ENCODE results near the gene TNFAIP8. TPM values are rescaled to one million over a fixed set of nuclear protein-coding genes. Genes with fewer than 3 reads are reported as not detected.

Gene TNFAIP8
- total RNA-seq, 1 donor from 2014 or later: 3.2 TPM

DNA sequence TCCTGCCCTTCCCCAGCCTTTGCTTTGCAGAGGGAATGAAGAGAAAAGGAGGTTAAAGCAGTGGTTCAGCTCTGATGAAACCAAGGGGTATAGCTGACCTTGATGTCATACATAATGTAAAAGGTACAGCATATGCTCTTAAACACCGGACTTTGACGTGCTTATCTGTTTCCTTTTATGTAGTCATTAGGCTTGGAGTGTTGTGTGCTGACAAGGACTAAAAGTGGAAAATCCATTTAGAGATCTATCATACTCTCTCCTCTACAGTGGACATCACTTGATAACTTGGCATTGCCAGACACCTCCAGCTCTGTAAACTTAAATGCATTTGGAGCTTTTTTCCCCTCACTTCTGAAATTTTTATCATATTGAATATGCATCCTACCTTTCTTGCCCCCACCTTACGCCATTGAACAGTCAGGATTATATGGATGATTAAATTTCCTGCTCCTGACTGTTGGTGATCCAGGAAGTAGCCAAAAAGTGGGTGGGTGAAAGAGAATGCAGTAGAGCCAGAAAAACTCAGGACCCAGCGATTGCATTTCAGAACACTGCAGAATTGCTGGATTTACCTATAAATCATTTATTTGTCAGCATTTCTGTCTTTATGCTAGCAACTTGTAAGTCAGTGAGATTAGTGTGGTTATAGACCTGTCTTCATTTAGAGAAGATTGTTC, 4.1 kb downstream of the TNFAIP8 start:
- peaks cover 60% of the 10 kb centered on the region for H3K4me1 ChIP-seq
- no peak overlapping the region for H3K4me3 ChIP-seq
- intact Hi-C loops (cut with micrococcal nuclease): no loop called here
- no peak overlapping the region for H3K27ac ChIP-seq (replicated peaks)
- no peaks in the 10 kb centered on the region for H3K27me3 ChIP-seq (ENCODE audit: low read depth)
- TF ChIP-seq, protein P1, sequence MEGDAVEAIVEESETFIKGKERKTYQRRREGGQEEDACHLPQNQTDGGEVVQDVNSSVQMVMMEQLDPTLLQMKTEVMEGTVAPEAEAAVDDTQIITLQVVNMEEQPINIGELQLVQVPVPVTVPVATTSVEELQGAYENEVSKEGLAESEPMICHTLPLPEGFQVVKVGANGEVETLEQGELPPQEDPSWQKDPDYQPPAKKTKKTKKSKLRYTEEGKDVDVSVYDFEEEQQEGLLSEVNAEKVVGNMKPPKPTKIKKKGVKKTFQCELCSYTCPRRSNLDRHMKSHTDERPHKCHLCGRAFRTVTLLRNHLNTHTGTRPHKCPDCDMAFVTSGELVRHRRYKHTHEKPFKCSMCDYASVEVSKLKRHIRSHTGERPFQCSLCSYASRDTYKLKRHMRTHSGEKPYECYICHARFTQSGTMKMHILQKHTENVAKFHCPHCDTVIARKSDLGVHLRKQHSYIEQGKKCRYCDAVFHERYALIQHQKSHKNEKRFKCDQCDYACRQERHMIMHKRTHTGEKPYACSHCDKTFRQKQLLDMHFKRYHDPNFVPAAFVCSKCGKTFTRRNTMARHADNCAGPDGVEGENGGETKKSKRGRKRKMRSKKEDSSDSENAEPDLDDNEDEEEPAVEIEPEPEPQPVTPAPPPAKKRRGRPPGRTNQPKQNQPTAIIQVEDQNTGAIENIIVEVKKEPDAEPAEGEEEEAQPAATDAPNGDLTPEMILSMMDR (IDR thresholded peaks at IDR 0.05; ENCODE audit: borderline replicate concordance): no peak
- no peaks in the 10 kb centered on the region for H3K9me3 ChIP-seq (replicated peaks)
- no peaks in the 10 kb centered on the region for H3K36me3 ChIP-seq
- DNase-seq: no peak

DNA sequence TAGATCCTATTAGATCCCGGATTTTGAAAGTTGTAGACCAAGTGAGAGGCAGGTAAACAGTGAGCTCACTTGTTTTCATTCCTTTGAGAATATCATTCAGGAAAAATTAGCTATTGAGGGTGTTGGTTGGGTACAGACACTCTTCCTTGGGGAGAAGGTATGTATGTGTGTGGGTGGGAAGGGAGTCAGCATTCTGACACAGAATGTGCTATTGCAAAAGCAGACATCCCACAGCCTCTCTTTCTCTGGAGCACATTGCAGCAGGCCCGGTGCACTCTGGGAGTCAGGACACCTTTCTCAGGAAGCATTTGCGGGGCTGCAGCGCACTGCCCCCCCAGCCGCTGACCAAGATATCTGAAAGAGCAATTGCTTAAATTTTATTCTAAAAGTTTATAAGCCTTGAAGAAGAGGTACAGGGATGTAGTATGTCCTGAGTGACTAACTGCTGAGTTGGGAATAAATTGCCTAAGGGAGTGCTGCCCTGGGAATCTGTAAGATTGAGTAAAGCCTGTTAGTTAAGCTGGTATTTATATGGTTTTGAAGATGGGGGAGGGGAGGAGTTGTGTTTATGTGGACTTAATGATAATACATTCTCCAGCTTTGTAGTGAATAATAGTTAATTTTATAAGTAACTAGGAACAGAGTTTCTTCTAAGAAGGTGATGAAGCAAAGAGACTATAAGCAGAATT, 5.2 kb downstream of the TNFAIP8 start:
- no peak for DNase-seq
- no peaks in the 10 kb centered on the region for H3K36me3 ChIP-seq
- no peaks in the 10 kb centered on the region for H3K9me3 ChIP-seq (replicated peaks)
- peaks cover 64% of the 10 kb centered on the region for H3K4me1 ChIP-seq
- no peak overlapping the region for H3K27ac ChIP-seq (replicated peaks)
- intact Hi-C loops (cut with micrococcal nuclease): no loop called here
- no peak overlapping the region for H3K4me3 ChIP-seq
- H3K27me3 ChIP-seq (ENCODE audit: low read depth): no peaks in the 10 kb centered on the region
- TF ChIP-seq, protein P1 (IDR thresholded peaks at IDR 0.05; ENCODE audit: borderline replicate concordance): no peak

GRCh38 chr5:119361594-119362125, 5.8 kb downstream of the TNFAIP8 start:
- Histone ChIP-seq H3K4me3 (no peak overlapping the region), H3K27ac (replicated peaks) (no peak overlapping the region), H3K4me1 (peaks cover 64% of the 10 kb centered on the region), H3K36me3 (no peaks in the 10 kb centered on the region), H3K9me3 (replicated peaks) (no peaks in the 10 kb centered on the region), H3K27me3 (ENCODE audit: low read depth) (no peaks in the 10 kb centered on the region)
- intact Hi-C loops (cut with micrococcal nuclease): no loop called here
- DNase-seq: no peak
- TF ChIP-seq, protein P1 (IDR thresholded peaks at IDR 0.05; ENCODE audit: borderline replicate concordance): no peak

DNA sequence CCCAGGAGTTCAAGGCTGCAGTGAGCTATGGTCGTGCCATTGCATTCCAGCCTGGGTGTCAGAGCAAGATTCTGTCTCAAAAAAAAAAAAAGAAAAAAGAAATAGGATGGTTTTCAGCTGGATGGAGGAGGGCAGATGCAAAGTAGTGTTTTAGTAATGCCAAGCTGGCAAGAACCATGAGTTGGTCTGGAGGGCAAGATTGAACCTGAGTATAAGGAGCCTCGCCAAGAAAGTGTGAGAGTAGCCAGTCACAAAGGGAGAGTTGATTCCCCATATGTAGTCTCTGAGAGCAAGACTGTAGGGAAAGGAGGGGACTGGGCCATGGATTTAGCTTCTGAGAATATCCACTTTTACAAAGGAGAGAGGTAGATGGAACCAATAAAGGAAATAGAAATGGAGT, 6.9 kb downstream of the TNFAIP8 start:
- DNase-seq: no peak
- H3K27me3 ChIP-seq (ENCODE audit: low read depth): no peaks in the 10 kb centered on the region
- H3K36me3 ChIP-seq: no peaks in the 10 kb centered on the region
- intact Hi-C loops (cut with micrococcal nuclease): no loop called here
- no peak overlapping the region for H3K27ac ChIP-seq (replicated peaks)
- peaks cover 64% of the 10 kb centered on the region for H3K4me1 ChIP-seq
- H3K4me3 ChIP-seq: no peak overlapping the region
- no peaks in the 10 kb centered on the region for H3K9me3 ChIP-seq (replicated peaks)
- TF ChIP-seq, protein P1 (IDR thresholded peaks at IDR 0.05; ENCODE audit: borderline replicate concordance): no peak

GRCh38 chr5:119363271-119363670, 7.5 kb downstream of the TNFAIP8 start:
- TF ChIP-seq, protein P1 (IDR thresholded peaks at IDR 0.05; ENCODE audit: borderline replicate concordance): no peak
- no peaks in the 10 kb centered on the region for H3K27me3 ChIP-seq (ENCODE audit: low read depth)
- H3K27ac ChIP-seq (replicated peaks): no peak overlapping the region
- H3K4me3 ChIP-seq: no peak overlapping the region
- intact Hi-C loops (cut with micrococcal nuclease): no loop called here
- no peaks in the 10 kb centered on the region for H3K9me3 ChIP-seq (replicated peaks)
- H3K4me1 ChIP-seq: peaks cover 64% of the 10 kb centered on the region
- H3K36me3 ChIP-seq: no peaks in the 10 kb centered on the region
- DNase-seq: no peak

All from left ventricle myocardium inferior (tissue), 1 donor.